Measurements from ENCODE around the gene TPPP3.

DNA sequence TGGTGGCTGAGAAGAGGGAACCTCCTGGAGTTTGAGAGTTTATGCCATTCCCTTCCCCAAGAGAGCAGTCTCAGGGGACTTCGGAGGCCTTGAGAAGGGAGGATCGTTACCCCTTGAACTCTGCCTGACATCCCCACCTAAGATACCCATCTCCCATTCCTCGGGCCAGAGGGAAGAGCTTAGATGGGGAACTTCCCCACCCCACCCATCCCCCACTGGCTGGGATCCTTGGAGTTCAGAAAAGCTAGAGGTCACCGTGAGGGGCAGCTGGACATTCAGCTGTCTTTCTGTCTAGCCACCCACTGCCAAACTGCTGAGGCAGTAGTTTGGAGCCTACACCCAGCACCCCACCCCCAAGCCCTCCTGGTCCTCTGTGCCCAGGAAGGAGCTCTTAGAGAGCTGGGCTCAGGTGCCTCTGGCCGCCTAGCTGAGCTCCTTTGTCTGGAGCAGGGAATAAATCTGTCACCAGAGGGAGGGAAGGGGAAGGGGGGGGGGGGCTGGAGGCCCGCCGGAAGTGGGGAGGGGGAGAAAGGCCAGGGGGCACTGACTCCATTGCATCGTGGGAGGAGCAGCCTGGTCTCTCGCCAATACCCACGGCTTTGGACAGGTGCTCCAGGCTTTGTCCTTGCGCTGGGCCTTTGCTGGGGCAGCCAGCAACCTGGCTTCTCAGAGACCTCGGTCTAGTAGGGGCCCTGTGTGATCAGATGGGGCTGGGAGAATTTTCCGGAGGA, 38.6 kb upstream of the TPPP3 start:
- TF ChIP-seq, protein P1, sequence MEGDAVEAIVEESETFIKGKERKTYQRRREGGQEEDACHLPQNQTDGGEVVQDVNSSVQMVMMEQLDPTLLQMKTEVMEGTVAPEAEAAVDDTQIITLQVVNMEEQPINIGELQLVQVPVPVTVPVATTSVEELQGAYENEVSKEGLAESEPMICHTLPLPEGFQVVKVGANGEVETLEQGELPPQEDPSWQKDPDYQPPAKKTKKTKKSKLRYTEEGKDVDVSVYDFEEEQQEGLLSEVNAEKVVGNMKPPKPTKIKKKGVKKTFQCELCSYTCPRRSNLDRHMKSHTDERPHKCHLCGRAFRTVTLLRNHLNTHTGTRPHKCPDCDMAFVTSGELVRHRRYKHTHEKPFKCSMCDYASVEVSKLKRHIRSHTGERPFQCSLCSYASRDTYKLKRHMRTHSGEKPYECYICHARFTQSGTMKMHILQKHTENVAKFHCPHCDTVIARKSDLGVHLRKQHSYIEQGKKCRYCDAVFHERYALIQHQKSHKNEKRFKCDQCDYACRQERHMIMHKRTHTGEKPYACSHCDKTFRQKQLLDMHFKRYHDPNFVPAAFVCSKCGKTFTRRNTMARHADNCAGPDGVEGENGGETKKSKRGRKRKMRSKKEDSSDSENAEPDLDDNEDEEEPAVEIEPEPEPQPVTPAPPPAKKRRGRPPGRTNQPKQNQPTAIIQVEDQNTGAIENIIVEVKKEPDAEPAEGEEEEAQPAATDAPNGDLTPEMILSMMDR (IDR thresholded peaks at IDR 0.05; ENCODE audit: extremely low read depth in 1 of 2, insufficient read depth in 1 of 2, low read depth in 1 of 2, low read length in 2 of 2), result no peak
- no peak for TF ChIP-seq POLR2A (IDR thresholded peaks at IDR 0.05; ENCODE audit: low read depth, low read length)
- TF ChIP-seq, protein P2, sequence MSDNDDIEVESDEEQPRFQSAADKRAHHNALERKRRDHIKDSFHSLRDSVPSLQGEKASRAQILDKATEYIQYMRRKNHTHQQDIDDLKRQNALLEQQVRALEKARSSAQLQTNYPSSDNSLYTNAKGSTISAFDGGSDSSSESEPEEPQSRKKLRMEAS (IDR thresholded peaks at IDR 0.05; ENCODE audit: insufficient read depth, insufficient read length), result no peak
- TF ChIP-seq MYC (IDR thresholded peaks at IDR 0.05; ENCODE audit: low read depth, low read length), result no peak
- TF ChIP-seq POLR2AphosphoS5 (IDR thresholded peaks at IDR 0.05; ENCODE audit: insufficient read depth, low read depth, low read length), result no peak
- TF ChIP-seq EZH2 (IDR thresholded peaks at IDR 0.05; ENCODE audit: borderline replicate concordance, low read depth, low read length, severe bottlenecking), result no peak
- TF ChIP-seq JUN (IDR thresholded peaks at IDR 0.05; ENCODE audit: borderline replicate concordance, insufficient read depth, insufficient read length, low read depth), result no peak

Data from endothelial cell of umbilical vein (primary cell).